ENCODE results near the gene PARD3B.

DNA sequence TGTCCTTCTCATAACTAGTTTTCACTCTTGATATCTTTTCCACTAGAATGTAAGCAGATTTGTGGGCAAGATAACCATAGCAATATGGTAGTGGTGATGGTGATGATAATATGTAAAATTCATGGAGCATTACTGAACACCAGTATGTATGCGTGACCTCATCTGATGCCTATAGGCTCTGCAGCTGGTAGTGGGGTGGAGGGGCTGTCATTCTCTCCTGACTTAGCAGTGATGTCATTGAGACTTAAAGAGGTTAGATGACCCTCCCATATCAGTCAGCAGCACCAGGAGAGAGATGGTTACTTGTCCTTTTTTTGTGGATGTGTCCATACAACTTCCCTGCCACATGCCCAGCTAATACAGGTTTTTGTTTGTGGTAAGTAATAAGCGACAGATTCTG lies 27.9 kb downstream of the PARD3B start:
- no peak for TF ChIP-seq CTCF (IDR thresholded peaks at IDR 0.05; ENCODE audit: insufficient read depth, low read length, poor library complexity, severe bottlenecking)
- no peak for TF ChIP-seq EZH2phosphoT487 (conservative IDR thresholded peaks at IDR 0.05; ENCODE audit: low read length)

Data from SU-DHL-6 (cell line).